Transverse colon (tissue), 4 donors: ENCODE measurements around the gene CCDC102B. TPM values are rescaled to one million over a fixed set of nuclear protein-coding genes. Genes with fewer than 3 reads are reported as not detected.

Experiments
- DNase-seq: peaks from one replicate; pipeline ENCODE4 v3.0.0-alpha.2; 2019
- H3K27ac ChIP-seq, 4 donors: fragments of 200-600 bp; sonication (generic); 2 replicates each; pipeline ENCODE4 v1.5.1; 2016 to 2018; ENCODE audit warnings: inconsistent platforms in 4 of 4
- H3K27me3 ChIP-seq: fragments of 200-600 bp; sonication (generic); 2 replicates; pipeline ENCODE4 v1.5.1; 2017; ENCODE audit warnings: inconsistent platforms
- H3K36me3 ChIP-seq, 4 donors: fragments of 200-600 bp; sonication (generic); 2 replicates each; pipeline ENCODE4 v1.5.1; 2017 to 2019; ENCODE audit warnings: inconsistent platforms in 4 of 4
- H3K4me1 ChIP-seq, 4 donors: fragments of 200-600 bp; sonication (generic); 2 replicates each; pipeline ENCODE4 v1.5.1; 2017 to 2020; ENCODE audit warnings: inconsistent platforms in 4 of 4
- H3K4me3 ChIP-seq, 4 donors: fragments of 200-600 bp; sonication (generic); 1 replicate in 1 of 4; 2 replicates in 3 of 4; pipeline versions ENCODE4 v1.5.1 to v1.6.1; 2017 to 2019; ENCODE audit warnings: inconsistent platforms in 4 of 4
- H3K9me3 ChIP-seq, 2 donors: fragments of 200-600 bp; sonication (generic); 2 replicates each; pipeline ENCODE4 v1.5.1; 2017 to 2019; ENCODE audit warnings: inconsistent platforms in 2 of 2
- CTCF ChIP-seq, 5 experiments: fragments of 200-600 bp in 3 of 5; fragments of 450-650 bp in 2 of 5; sonication (generic) in 3 of 5; IDR thresholded peaks; 1 replicate in 2 of 5; 2 replicates in 3 of 5; pipeline ENCODE4 v1.5.1; 2016 to 2017; ENCODE audit warnings: antibody characterized with exemption in 5 of 5, inconsistent platforms in 3 of 5, mild to moderate bottlenecking in 2 of 5, moderate library complexity in 1 of 5
- EP300 ChIP-seq: sonication (generic); formaldehyde crosslinking; IDR thresholded peaks from one replicate; pipeline ENCODE4 v1.6.1; 2017; ENCODE audit warnings: antibody characterized with exemption, low read depth
- POLR2A ChIP-seq: fragments of 450-650 bp; IDR thresholded peaks from one replicate; pipeline ENCODE4 v1.6.1; 2016; ENCODE audit warnings: antibody characterized with exemption, mild to moderate bottlenecking, moderate library complexity
- POLR2AphosphoS5 ChIP-seq, 3 donors: sonication (generic); formaldehyde crosslinking; IDR thresholded peaks; one replicate each; pipeline ENCODE4 v1.6.1; 2016; ENCODE audit warnings: antibody characterized with exemption in 3 of 3
- WGBS, 2 donors: methylation state at CpG; one replicate each; pipeline ENCODE4 v1.1.5; 2018; ENCODE audit warnings: low coverage in 1 of 2; 5-methylcytosine and 5-hydroxymethylcytosine counted together
- in situ Hi-C, 4 donors: fragments of 200-750 bp; cut with MboI; loops; one replicate each; pipeline versions ENCODE4 v1.15.0 to v1.15.1; 2017; ENCODE audit warnings: low sequenced_read_pairs in 3 of 4, low pct_ligation_motif_present in 1 of 4, low pct_unique_long_range_greater_than_20kb in 1 of 4
- intact Hi-C: fragments of 100-400 bp; cut with DNase I; formaldehyde crosslinking; loops from one replicate; pipeline ENCODE4 v1.15.1; 2023; ENCODE audit warnings: low total_unique reads
- total RNA-seq, 4 donors: library from RNA; depleted of rRNA; stranded (reverse); fragments of >200 nt; gene quantifications; one replicate each; pipeline ENCODE4 v1.1.0, GENCODE V29; 2016

CCDC102B gene
- total RNA-seq, 4 donors from 2014 or later: 1.5 to 6.0 (median 4.6) TPM

GRCh38 chr18:68840554-68841263 is 42.8 kb downstream of the CCDC102B start:
- intact Hi-C loops (no loop called here), in situ Hi-C loops (loop anchor here in 1 of 4 donors (10.0 kb wide), 1 partner anchor 1254 kb away; no protein-coding TSS in a partner anchor)
- H3K27ac ChIP-seq: peak overlapping the region in 2 of 4 donors; percentile 5 to 36
- H3K9me3 ChIP-seq: no peaks in the 10 kb centered on the region
- TF ChIP-seq POLR2A: no peak
- TF ChIP-seq CTCF (IDR thresholded peaks at IDR 0.05): no peak
- TF ChIP-seq EP300: no peak
- TF ChIP-seq POLR2AphosphoS5 (IDR thresholded peaks at IDR 0.05): no peak
- no peaks in the 10 kb centered on the region for H3K27me3 ChIP-seq
- H3K4me3 ChIP-seq: no peak overlapping the region
- no peaks in the 10 kb centered on the region for H3K4me1 ChIP-seq
- H3K36me3 ChIP-seq: no peaks in the 10 kb centered on the region
- WGBS, 2 donors: 55 to 59% methylated on average over 7 of the region's 7 CpGs
- no peak for DNase-seq

GRCh38 chr18:68841301-68841700 is 43.4 kb downstream of the CCDC102B start:
- Histone ChIP-seq H3K36me3 (no peaks in the 10 kb centered on the region), H3K9me3 (no peaks in the 10 kb centered on the region), H3K4me3 (no peak overlapping the region), H3K27ac (peak overlapping the region in 1 of 4 donors; percentile 5), H3K27me3 (no peaks in the 10 kb centered on the region), H3K4me1 (no peaks in the 10 kb centered on the region)
- DNase-seq: no peak
- intact Hi-C loops: no loop called here
- no peak for TF ChIP-seq POLR2A
- no peak for TF ChIP-seq CTCF (IDR thresholded peaks at IDR 0.05)
- no peak for TF ChIP-seq EP300
- no peak for TF ChIP-seq POLR2AphosphoS5 (IDR thresholded peaks at IDR 0.05)
- in situ Hi-C loops: loop anchor here in 1 of 4 donors (10.0 kb wide), 1 partner anchor 1254 kb away; no protein-coding TSS in a partner anchor

- 63 to 81% methylated on average over 1 to 2 of the region's 2 CpGs for WGBS, 2 donors
- TF ChIP-seq EP300 (no peak), POLR2A (no peak), CTCF (IDR thresholded peaks at IDR 0.05) (no peak), POLR2AphosphoS5 (IDR thresholded peaks at IDR 0.05) (no peak)
- Histone ChIP-seq H3K4me1 (no peaks in the 10 kb centered on the region), H3K4me3 (no peak overlapping the region), H3K36me3 (no peaks in the 10 kb centered on the region), H3K27ac (no peak overlapping the region), H3K27me3 (no peaks in the 10 kb centered on the region), H3K9me3 (no peaks in the 10 kb centered on the region)
- no peak for DNase-seq
- intact Hi-C loops (no loop called here), in situ Hi-C loops (loop anchor here in 1 of 4 donors (10.0 kb wide), 1 partner anchor 1252 kb away; no protein-coding TSS in a partner anchor)
Measured at GRCh38 chr18:68842951-68843350, 45.1 kb downstream of the CCDC102B start.

GRCh38 chr18:68843473-68844089 is 45.7 kb downstream of the CCDC102B start:
- H3K4me1 ChIP-seq: no peaks in the 10 kb centered on the region
- no peaks in the 10 kb centered on the region for H3K9me3 ChIP-seq
- DNase-seq: no peak
- intact Hi-C loops (no loop called here), in situ Hi-C loops (loop anchor here in 1 of 4 donors (10.0 kb wide), 1 partner anchor 1251 kb away; no protein-coding TSS in a partner anchor)
- H3K27me3 ChIP-seq: no peaks in the 10 kb centered on the region
- H3K36me3 ChIP-seq: no peaks in the 10 kb centered on the region
- no peak overlapping the region for H3K27ac ChIP-seq
- 60 to 71% methylated on average over 2 of the region's 2 CpGs for WGBS, 2 donors
- H3K4me3 ChIP-seq: no peak overlapping the region
- TF ChIP-seq CTCF (IDR thresholded peaks at IDR 0.05) (no peak), POLR2A (no peak), POLR2AphosphoS5 (IDR thresholded peaks at IDR 0.05) (no peak), EP300 (no peak)
